ENCODE results near the gene SHC3. TPM values are rescaled to one million over a fixed set of nuclear protein-coding genes. Genes with fewer than 3 reads are reported as not detected.

SHC3 gene
- total and polyA plus RNA-seq, 2 of the 4 experiments (the other 2 are of a cell fraction): 4.5 to 13.3 TPM

DNA sequence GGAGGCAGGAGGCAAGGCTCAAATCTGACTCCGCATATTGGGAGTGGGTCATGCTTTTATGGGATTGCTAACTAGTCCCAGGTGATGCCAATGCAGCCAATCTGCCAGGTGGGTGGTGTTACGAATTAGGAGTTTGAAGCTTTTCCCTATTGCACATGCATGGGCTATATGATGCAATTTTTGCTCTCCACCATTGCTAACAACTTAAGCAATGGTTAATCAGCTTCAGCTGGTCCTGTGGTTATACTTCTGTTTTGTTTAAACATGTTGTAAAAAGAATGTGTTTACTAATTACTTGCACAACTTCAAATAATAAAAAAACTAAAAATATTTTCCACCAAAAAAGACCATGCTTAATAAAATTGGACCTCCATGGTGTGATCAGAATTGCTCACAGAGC is 55.7 kb downstream of the SHC3 start:
- in situ Hi-C loops (cut with MboI; ENCODE audit: low sequenced_read_pairs): no loop called here
- peak overlapping the region in 1 of 2 experiments; percentile 53; a peak in 2 of 4 replicates for H4K8ac ChIP-seq (ENCODE audit: low read depth in 2 of 2, low read length in 2 of 2)
- H4K91ac ChIP-seq (ENCODE audit: insufficient read depth, low read depth, low read length): peak overlapping the region; percentile 76
- intact Hi-C loops (cut with micrococcal nuclease): no loop called here
- ChIA-PET CTCF (no interaction called here), POLR2A (ENCODE audit: unreplicated experiment) (no interaction called here)
- no peaks in the 10 kb centered on the region for H3K27me3 ChIP-seq (ENCODE audit: control insufficient read depth, insufficient read depth, low read length)
- H3K4me1 ChIP-seq (ENCODE audit: control insufficient read depth, insufficient read depth, low read length): peaks cover 8% of the 10 kb centered on the region
- H4K20me1 ChIP-seq (ENCODE audit: insufficient read depth, low read length): no peaks in the 10 kb centered on the region
- H2BK120ac ChIP-seq (ENCODE audit: low read depth, low read length): peak overlapping the region; percentile 85
- H2BK20ac ChIP-seq (ENCODE audit: low read depth, low read length): peak overlapping the region; percentile 77
- no peak overlapping the region for H3K9ac ChIP-seq (ENCODE audit: low read depth, low read length)
- no peak overlapping the region for H3K4me3 ChIP-seq (ENCODE audit: insufficient read depth, low read depth, low read length)
- no TSS peak for BruUV-seq (replicated peaks)
- DNase-seq (peak; percentile 68), ATAC-seq (ENCODE audit: low read depth) (peak; percentile 42)
- H2AK5ac ChIP-seq (ENCODE audit: low read depth, low read length): peak overlapping the region; percentile 63; the same call in 1 of the 2 replicates
- H3K4me2 ChIP-seq (ENCODE audit: low read depth, low read length): 0 out of 2 replicates have a peak overlapping the region, but pooled peaks have one; percentile 18
- peak overlapping the region; percentile 66 for H4K5ac ChIP-seq (ENCODE audit: low read depth, low read length)
- H3K36me3 ChIP-seq (ENCODE audit: control insufficient read depth, insufficient read depth, low read length): peaks cover 1% of the 10 kb centered on the region; the same call in 1 of the 2 replicates
- peak overlapping the region; percentile 62 for H2BK5ac ChIP-seq (ENCODE audit: low read depth, low read length, poor library complexity, severe bottlenecking)
- 0 out of 2 replicates have a peak, but pooled peaks cover 3% of the 10 kb centered on the region for H3K9me1 ChIP-seq (ENCODE audit: insufficient read depth, low read length)
- H3K18ac ChIP-seq (ENCODE audit: low read depth, low read length): peak overlapping the region; percentile 75
- peak overlapping the region; percentile 63 for H3K4ac ChIP-seq (ENCODE audit: low read depth, low read length)
- H3K9me3 ChIP-seq (ENCODE audit: control insufficient read depth, insufficient read depth, low read length): peaks cover 6% of the 10 kb centered on the region; the same call in 1 of the 2 replicates
- TF ChIP-seq CEBPB (IDR thresholded peaks at IDR 0.05; ENCODE audit: low read depth, low read length) (peak; percentile 85), CHD1 (IDR thresholded peaks at IDR 0.05; ENCODE audit: low read depth, low read length) (no peak), FOS (IDR thresholded peaks at IDR 0.05; ENCODE audit: low read depth, low read length) (peak; percentile 9; the same call in 1 of the 2 replicates)
- no peak overlapping the region for H2AFZ ChIP-seq (replicated peaks; ENCODE audit: low read length, poor library complexity)
- H3K56ac ChIP-seq (ENCODE audit: extremely low read depth, insufficient read depth, low read length): no peak overlapping the region
- peak overlapping the region; percentile 93; the same call in 1 of the 3 replicates for H2BK15ac ChIP-seq (ENCODE audit: low read depth, low read length)
- no peak overlapping the region for H2AK9ac ChIP-seq (replicated peaks; ENCODE audit: low read depth, low read length, poor library complexity)
- H3K23ac ChIP-seq (ENCODE audit: low read depth, low read length): no peak overlapping the region
- H3K79me1 ChIP-seq (ENCODE audit: low read depth in 1 of 2, low read length in 2 of 2): peaks cover 9 to 34% of the 10 kb centered on the region in 2 experiments; a peak in 3 of 4 replicates
- H3K14ac ChIP-seq (replicated peaks; ENCODE audit: low read depth, low read length): 0 out of 2 replicates have a peak overlapping the region, but pooled peaks have one; percentile 7
- H3K27ac ChIP-seq (ENCODE audit: insufficient read depth, low read length): peak overlapping the region; percentile 85; the same call in 1 of the 2 replicates
- WGBS, 2 experiments (ENCODE audit: extremely low coverage in 2 of 2, insufficient read length in 1 of 2): no CpG with 5 or more reads among the region's 2 CpGs
- dilution Hi-C loops (cut with HindIII; ENCODE audit: low sequenced_read_pairs, unreplicated experiment): no loop called here
